WTC11 (cell line): ENCODE measurements around the gene TPK1. TPM values are rescaled to one million over a fixed set of nuclear protein-coding genes. Genes with fewer than 3 reads are reported as not detected.

Experiments
- ATAC-seq: fragments of 200-7000 bp; cut with Tn5 transposase; 2 replicates; pipeline ENCODE4 v1.10.0; 2021; ENCODE audit warnings: mild to moderate bottlenecking, moderate library complexity
- CTCF ChIA-PET: fragments of 300-600 bp; sonication (Branson Sonifier 250); formaldehyde crosslinking; loops from one replicate; lab custom pipeline; 2021; ENCODE audit warnings: antibody characterized with exemption; lab: Charles Lee
- POLR2A ChIA-PET: fragments of 350-600 bp; sonication (Branson Sonifier 250); formaldehyde crosslinking; loops from one replicate; lab custom pipeline; 2021; ENCODE audit warnings: antibody characterized with exemption; lab: Charles Lee
- DNase-seq: peaks from one replicate; pipeline ENCODE4 v3.0.0; 2021; ENCODE audit warnings: low spot score
- H3K27ac Mint-ChIP-seq: 2 replicates; pipeline ENCODE4 v1.8.0; 2021; ENCODE audit warnings: mixed read lengths
- H3K27me3 Mint-ChIP-seq: 2 replicates; pipeline ENCODE4 v1.8.0; 2021; ENCODE audit warnings: low read depth, mild to moderate bottlenecking, moderate library complexity, mixed read lengths
- H3K36me3 Mint-ChIP-seq: 2 replicates; pipeline ENCODE4 v1.8.0; 2021; ENCODE audit warnings: mixed read lengths
- H3K4me1 Mint-ChIP-seq: 2 replicates; pipeline ENCODE4 v1.8.0; 2022; ENCODE audit warnings: mixed read lengths
- H3K4me3 Mint-ChIP-seq: 2 replicates; pipeline ENCODE4 v1.8.0; 2021; ENCODE audit warnings: mild to moderate bottlenecking, moderate library complexity, mixed read lengths
- H3K9me3 Mint-ChIP-seq: 2 replicates; pipeline ENCODE4 v1.8.0; 2021; ENCODE audit warnings: mixed read lengths
- ATF2 ChIP-seq: sonication (generic); formaldehyde crosslinking; IDR thresholded peaks from 2 replicates; pipeline ENCODE4 v1.8.1; 2022; ENCODE audit warnings: low read depth, missing genetic modification reagents, borderline replicate concordance
- ELF4 ChIP-seq: sonication (generic); formaldehyde crosslinking; IDR thresholded peaks from 2 replicates; pipeline ENCODE4 v1.8.1; 2022; ENCODE audit warnings: low read depth, mild to moderate bottlenecking, moderate library complexity, missing genetic modification reagents
- GRHL2 ChIP-seq: fragments of 250-450 bp; sonication (Bioruptor Pico); IDR thresholded peaks from 2 replicates; pipeline ENCODE4 v1.8.0; 2022; ENCODE audit warnings: mild to moderate bottlenecking, moderate library complexity; ENCODE audit not compliant: insufficient replicate concordance, severe bottlenecking
- JUN ChIP-seq: sonication (generic); formaldehyde crosslinking; IDR thresholded peaks from 2 replicates; pipeline ENCODE4 v1.8.0; 2023; ENCODE audit warnings: mild to moderate bottlenecking, missing genetic modification reagents
- MYBL2 ChIP-seq: sonication (generic); formaldehyde crosslinking; IDR thresholded peaks from 2 replicates; pipeline ENCODE4 v1.8.1; 2023; ENCODE audit warnings: mild to moderate bottlenecking, moderate library complexity, missing genetic modification reagents
- NFE2L1 ChIP-seq: sonication (generic); formaldehyde crosslinking; IDR thresholded peaks from 2 replicates; pipeline ENCODE4 v1.8.1; 2023; ENCODE audit warnings: missing genetic modification reagents
- PRRX2 ChIP-seq: fragments of 250-450 bp; sonication (Bioruptor Pico); IDR thresholded peaks from 2 replicates; pipeline ENCODE4 v1.8.0; 2021; ENCODE audit warnings: mild to moderate bottlenecking
- SMAD4 ChIP-seq: sonication (generic); formaldehyde crosslinking; IDR thresholded peaks from 2 replicates; pipeline ENCODE4 v1.8.0; 2022; ENCODE audit warnings: mild to moderate bottlenecking, missing genetic modification reagents
- USF2 ChIP-seq: sonication (generic); formaldehyde crosslinking; IDR thresholded peaks from 2 replicates; pipeline ENCODE4 v1.8.1; 2023; ENCODE audit warnings: mild to moderate bottlenecking, missing genetic modification reagents, moderate library complexity
- ZBTB21 ChIP-seq: sonication (generic); formaldehyde crosslinking; IDR thresholded peaks from 2 replicates; pipeline ENCODE4 v1.8.1; 2023; ENCODE audit warnings: mild to moderate bottlenecking, missing genetic modification reagents, borderline replicate concordance
- ZNF232 ChIP-seq: sonication (generic); formaldehyde crosslinking; IDR thresholded peaks from 2 replicates; pipeline ENCODE4 v1.8.0; 2022; ENCODE audit warnings: mild to moderate bottlenecking, missing genetic modification reagents
- ZNF423 ChIP-seq: fragments of 250-450 bp; sonication (Bioruptor Pico); IDR thresholded peaks from 2 replicates; pipeline ENCODE4 v2.1.2; 2022; ENCODE audit warnings: mild to moderate bottlenecking, moderate library complexity
- total RNA-seq: library from RNA; stranded (reverse); gene quantifications from 3 replicates; pipeline ENCODE4 v1.2.3, GENCODE V29; 2021
- TF ChIP-seq, protein P1 (sequence below): sonication (generic); formaldehyde crosslinking; IDR thresholded peaks from 2 replicates; pipeline ENCODE4 v1.8.1; 2022; ENCODE audit warnings: mild to moderate bottlenecking, missing genetic modification reagents, moderate library complexity, borderline replicate concordance
- TF ChIP-seq, protein P2 (sequence below): sonication (generic); formaldehyde crosslinking; IDR thresholded peaks from 2 replicates; pipeline ENCODE4 v1.8.1; 2022; ENCODE audit warnings: missing genetic modification reagents, borderline replicate concordance
- TF ChIP-seq, protein P3 (sequence below): sonication (generic); formaldehyde crosslinking; IDR thresholded peaks from 2 replicates; pipeline ENCODE4 v1.8.0; 2022; ENCODE audit warnings: mild to moderate bottlenecking, missing genetic modification reagents
- TF ChIP-seq, protein P4 (sequence below): sonication (generic); formaldehyde crosslinking; IDR thresholded peaks from 2 replicates; pipeline ENCODE4 v1.8.1; 2023; ENCODE audit warnings: mild to moderate bottlenecking, missing genetic modification reagents

Gene TPK1
- total RNA-seq, 1 experiment from 2014 or later, result 2.7 TPM

DNA sequence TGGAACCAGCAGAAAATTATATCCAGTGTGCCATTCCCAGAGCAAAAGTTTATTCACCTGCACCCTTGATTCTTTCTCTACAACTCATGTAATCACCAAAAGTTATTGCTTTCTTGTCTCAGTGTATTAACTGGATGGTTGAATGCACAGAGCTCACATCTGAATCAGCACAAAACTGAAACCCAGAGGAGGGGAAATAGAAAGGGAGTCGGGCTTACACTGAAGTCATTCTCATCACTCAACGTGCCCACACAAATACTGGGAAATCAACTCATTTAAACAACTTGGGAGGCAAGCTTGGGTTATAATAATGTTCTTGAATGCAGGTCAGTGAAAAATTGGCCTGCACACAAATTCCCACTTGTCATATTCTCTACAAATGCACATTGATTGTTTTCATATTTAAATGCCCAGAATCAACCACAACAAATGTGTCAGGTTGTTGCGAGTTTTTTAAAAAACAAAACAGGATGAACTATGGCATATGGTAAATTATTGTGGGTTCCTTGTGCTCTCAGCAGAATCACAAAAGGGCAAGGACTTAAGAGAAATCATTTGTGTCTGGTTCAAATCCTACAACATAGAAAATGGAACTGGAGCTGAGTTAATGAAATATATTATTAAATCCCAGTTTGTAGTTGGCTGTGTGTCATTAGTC is 306.5 kb downstream of the TPK1 start:
- ChIA-PET CTCF (no interaction called here), POLR2A (interaction anchor here (0.6 kb wide), 1 partner anchor 241 kb away, joined by 3 read pairs; no protein-coding TSS in a partner anchor)
- H3K4me3 Mint-ChIP-seq, result no peak overlapping the region
- DNase-seq, result no peak
- TF ChIP-seq NFE2L1 (CRISPR knock-in tag), result no peak
- TF ChIP-seq, protein P1, sequence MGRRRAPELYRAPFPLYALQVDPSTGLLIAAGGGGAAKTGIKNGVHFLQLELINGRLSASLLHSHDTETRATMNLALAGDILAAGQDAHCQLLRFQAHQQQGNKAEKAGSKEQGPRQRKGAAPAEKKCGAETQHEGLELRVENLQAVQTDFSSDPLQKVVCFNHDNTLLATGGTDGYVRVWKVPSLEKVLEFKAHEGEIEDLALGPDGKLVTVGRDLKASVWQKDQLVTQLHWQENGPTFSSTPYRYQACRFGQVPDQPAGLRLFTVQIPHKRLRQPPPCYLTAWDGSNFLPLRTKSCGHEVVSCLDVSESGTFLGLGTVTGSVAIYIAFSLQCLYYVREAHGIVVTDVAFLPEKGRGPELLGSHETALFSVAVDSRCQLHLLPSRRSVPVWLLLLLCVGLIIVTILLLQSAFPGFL (CRISPR knock-in tag), result no peak
- no peak for ATAC-seq
- peaks cover 7% of the 10 kb centered on the region for H3K9me3 Mint-ChIP-seq
- no peak overlapping the region for H3K27ac Mint-ChIP-seq
- H3K4me1 Mint-ChIP-seq, result peaks cover 35% of the 10 kb centered on the region
- no peaks in the 10 kb centered on the region for H3K36me3 Mint-ChIP-seq
- peaks cover 13% of the 10 kb centered on the region for H3K27me3 Mint-ChIP-seq

DNA sequence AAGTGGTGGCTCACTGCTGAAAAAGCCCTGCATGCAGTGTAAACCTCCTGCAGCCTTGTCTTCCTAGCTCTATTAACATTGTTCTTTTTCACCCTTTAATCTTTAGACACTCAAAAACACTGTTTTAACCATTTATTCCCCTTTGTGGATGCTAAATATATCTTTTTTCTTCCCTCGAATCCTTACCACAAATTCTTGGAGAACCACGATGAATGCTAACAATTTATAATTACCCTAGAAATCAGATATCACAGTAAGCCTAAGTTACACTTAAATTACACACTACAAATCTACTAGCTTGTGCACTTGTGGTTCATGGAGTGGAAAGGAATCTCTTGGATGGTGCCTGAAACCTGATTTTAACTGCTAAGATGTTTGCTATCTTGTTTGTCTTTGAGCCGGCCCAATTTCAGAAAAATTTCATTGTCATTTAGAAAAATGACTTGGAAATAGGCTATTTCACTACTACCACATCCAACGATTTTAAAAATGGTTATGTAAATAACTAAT is 307.3 kb downstream of the TPK1 start:
- Mint-ChIP-seq H3K4me1 (peaks cover 30% of the 10 kb centered on the region), H3K27me3 (peaks cover 7% of the 10 kb centered on the region), H3K9me3 (peaks cover 7% of the 10 kb centered on the region), H3K27ac (no peak overlapping the region), H3K36me3 (no peaks in the 10 kb centered on the region), H3K4me3 (no peak overlapping the region)
- CTCF ChIA-PET, result no interaction called here
- TF ChIP-seq ATF2 (CRISPR knock-in tag), result no peak
- TF ChIP-seq ZNF232 (CRISPR knock-in tag), result no peak
- TF ChIP-seq, protein P2, sequence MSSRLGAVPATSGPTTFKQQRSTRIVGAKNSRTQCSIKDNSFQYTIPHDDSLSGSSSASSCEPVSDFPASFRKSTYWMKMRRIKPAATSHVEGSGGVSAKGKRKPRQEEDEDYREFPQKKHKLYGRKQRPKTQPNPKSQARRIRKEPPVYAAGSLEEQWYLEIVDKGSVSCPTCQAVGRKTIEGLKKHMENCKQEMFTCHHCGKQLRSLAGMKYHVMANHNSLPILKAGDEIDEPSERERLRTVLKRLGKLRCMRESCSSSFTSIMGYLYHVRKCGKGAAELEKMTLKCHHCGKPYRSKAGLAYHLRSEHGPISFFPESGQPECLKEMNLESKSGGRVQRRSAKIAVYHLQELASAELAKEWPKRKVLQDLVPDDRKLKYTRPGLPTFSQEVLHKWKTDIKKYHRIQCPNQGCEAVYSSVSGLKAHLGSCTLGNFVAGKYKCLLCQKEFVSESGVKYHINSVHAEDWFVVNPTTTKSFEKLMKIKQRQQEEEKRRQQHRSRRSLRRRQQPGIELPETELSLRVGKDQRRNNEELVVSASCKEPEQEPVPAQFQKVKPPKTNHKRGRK (CRISPR knock-in tag), result no peak
- TF ChIP-seq ZNF423, result no peak
- TF ChIP-seq SMAD4 (CRISPR knock-in tag), result no peak
- no peak for TF ChIP-seq USF2 (CRISPR knock-in tag)
- TF ChIP-seq ELF4, result no peak
- TF ChIP-seq ZBTB21 (CRISPR knock-in tag), result no peak
- TF ChIP-seq PRRX2, result no peak
- no peak for TF ChIP-seq MYBL2
- TF ChIP-seq, protein P3, sequence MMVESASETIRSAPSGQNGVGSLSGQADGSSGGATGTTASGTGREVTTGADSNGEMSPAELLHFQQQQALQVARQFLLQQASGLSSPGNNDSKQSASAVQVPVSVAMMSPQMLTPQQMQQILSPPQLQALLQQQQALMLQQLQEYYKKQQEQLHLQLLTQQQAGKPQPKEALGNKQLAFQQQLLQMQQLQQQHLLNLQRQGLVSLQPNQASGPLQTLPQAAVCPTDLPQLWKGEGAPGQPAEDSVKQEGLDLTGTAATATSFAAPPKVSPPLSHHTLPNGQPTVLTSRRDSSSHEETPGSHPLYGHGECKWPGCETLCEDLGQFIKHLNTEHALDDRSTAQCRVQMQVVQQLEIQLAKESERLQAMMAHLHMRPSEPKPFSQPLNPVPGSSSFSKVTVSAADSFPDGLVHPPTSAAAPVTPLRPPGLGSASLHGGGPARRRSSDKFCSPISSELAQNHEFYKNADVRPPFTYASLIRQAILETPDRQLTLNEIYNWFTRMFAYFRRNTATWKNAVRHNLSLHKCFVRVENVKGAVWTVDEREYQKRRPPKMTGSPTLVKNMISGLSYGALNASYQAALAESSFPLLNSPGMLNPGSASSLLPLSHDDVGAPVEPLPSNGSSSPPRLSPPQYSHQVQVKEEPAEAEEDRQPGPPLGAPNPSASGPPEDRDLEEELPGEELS, result no peak
- TF ChIP-seq GRHL2 (CRISPR knock-in tag), result no peak
- TF ChIP-seq JUN, result no peak
- TF ChIP-seq, protein P4, sequence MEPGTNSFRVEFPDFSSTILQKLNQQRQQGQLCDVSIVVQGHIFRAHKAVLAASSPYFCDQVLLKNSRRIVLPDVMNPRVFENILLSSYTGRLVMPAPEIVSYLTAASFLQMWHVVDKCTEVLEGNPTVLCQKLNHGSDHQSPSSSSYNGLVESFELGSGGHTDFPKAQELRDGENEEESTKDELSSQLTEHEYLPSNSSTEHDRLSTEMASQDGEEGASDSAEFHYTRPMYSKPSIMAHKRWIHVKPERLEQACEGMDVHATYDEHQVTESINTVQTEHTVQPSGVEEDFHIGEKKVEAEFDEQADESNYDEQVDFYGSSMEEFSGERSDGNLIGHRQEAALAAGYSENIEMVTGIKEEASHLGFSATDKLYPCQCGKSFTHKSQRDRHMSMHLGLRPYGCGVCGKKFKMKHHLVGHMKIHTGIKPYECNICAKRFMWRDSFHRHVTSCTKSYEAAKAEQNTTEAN (CRISPR knock-in tag), result no peak
- DNase-seq (no peak), ATAC-seq (no peak)
- POLR2A ChIA-PET, result no interaction called here
